WTC11 (cell line): Measurements from ENCODE around the gene MSI1. TPM values are rescaled to one million over a fixed set of nuclear protein-coding genes. Genes with fewer than 3 reads are reported as not detected.

Experiments
- ATF1 ChIP-seq: sonication (generic); formaldehyde crosslinking; IDR thresholded peaks from 2 replicates; pipeline ENCODE4 v1.8.1; 2023; ENCODE audit warnings: mild to moderate bottlenecking, moderate library complexity, missing genetic modification reagents
- CBFB ChIP-seq: sonication (generic); formaldehyde crosslinking; IDR thresholded peaks from 2 replicates; pipeline ENCODE4 v1.8.1; 2022; ENCODE audit warnings: mild to moderate bottlenecking, low read depth, missing genetic modification reagents
- CREM ChIP-seq: sonication (generic); formaldehyde crosslinking; IDR thresholded peaks from 2 replicates; pipeline ENCODE4 v1.8.1; 2022; ENCODE audit warnings: mild to moderate bottlenecking, missing genetic modification reagents, moderate library complexity
- ELF4 ChIP-seq: sonication (generic); formaldehyde crosslinking; IDR thresholded peaks from 2 replicates; pipeline ENCODE4 v1.8.1; 2022; ENCODE audit warnings: low read depth, mild to moderate bottlenecking, moderate library complexity, missing genetic modification reagents
- FOXJ3 ChIP-seq: sonication (generic); formaldehyde crosslinking; IDR thresholded peaks from 2 replicates; pipeline ENCODE4 v1.9.0; 2021; ENCODE audit warnings: missing genetic modification reagents, mild to moderate bottlenecking, borderline replicate concordance
- GTF2I ChIP-seq: fragments of 250-450 bp; sonication (Bioruptor Pico); conservative IDR thresholded peaks from 2 replicates; pipeline ENCODE4 v1.4.0; 2021; ENCODE audit warnings: mild to moderate bottlenecking
- JUN ChIP-seq: sonication (generic); formaldehyde crosslinking; IDR thresholded peaks from 2 replicates; pipeline ENCODE4 v1.8.0; 2023; ENCODE audit warnings: mild to moderate bottlenecking, missing genetic modification reagents
- NFE2L1 ChIP-seq: sonication (generic); formaldehyde crosslinking; IDR thresholded peaks from 2 replicates; pipeline ENCODE4 v1.8.1; 2023; ENCODE audit warnings: missing genetic modification reagents
- PRRX2 ChIP-seq: fragments of 250-450 bp; sonication (Bioruptor Pico); IDR thresholded peaks from 2 replicates; pipeline ENCODE4 v1.8.0; 2021; ENCODE audit warnings: mild to moderate bottlenecking
- SMAD3 ChIP-seq: sonication (generic); formaldehyde crosslinking; IDR thresholded peaks from 2 replicates; pipeline ENCODE4 v1.8.0; 2022; ENCODE audit warnings: missing genetic modification reagents, mild to moderate bottlenecking, borderline replicate concordance
- SMAD4 ChIP-seq: sonication (generic); formaldehyde crosslinking; IDR thresholded peaks from 2 replicates; pipeline ENCODE4 v1.8.0; 2022; ENCODE audit warnings: mild to moderate bottlenecking, missing genetic modification reagents
- TEAD4 ChIP-seq: sonication (generic); formaldehyde crosslinking; IDR thresholded peaks from 2 replicates; pipeline ENCODE4 v1.8.0; 2022; ENCODE audit warnings: mild to moderate bottlenecking, missing genetic modification reagents
- ZNF232 ChIP-seq: sonication (generic); formaldehyde crosslinking; IDR thresholded peaks from 2 replicates; pipeline ENCODE4 v1.8.0; 2022; ENCODE audit warnings: mild to moderate bottlenecking, missing genetic modification reagents
- ZNF317 ChIP-seq: sonication (generic); formaldehyde crosslinking; IDR thresholded peaks from 2 replicates; pipeline ENCODE4 v1.8.1; 2023; ENCODE audit warnings: low read depth, mild to moderate bottlenecking, moderate library complexity, missing genetic modification reagents, borderline replicate concordance
- ZNF423 ChIP-seq: fragments of 250-450 bp; sonication (Bioruptor Pico); IDR thresholded peaks from 2 replicates; pipeline ENCODE4 v2.1.2; 2022; ENCODE audit warnings: mild to moderate bottlenecking, moderate library complexity
- ZNF671 ChIP-seq: fragments of 250-450 bp; sonication (Bioruptor Pico); IDR thresholded peaks from 2 replicates; pipeline ENCODE4 v1.8.0; 2021; ENCODE audit warnings: mild to moderate bottlenecking
- total RNA-seq: library from RNA; stranded (reverse); gene quantifications from 3 replicates; pipeline ENCODE4 v1.2.3, GENCODE V29; 2021
- TF ChIP-seq, protein P1 (sequence below): fragments of 250-450 bp; sonication (Bioruptor Pico); IDR thresholded peaks from 2 replicates; pipeline ENCODE4 v1.9.0; 2021; ENCODE audit warnings: moderate library complexity, mild to moderate bottlenecking, inconsistent platforms, borderline replicate concordance
- TF ChIP-seq, protein P2 (sequence below): fragments of 250-450 bp; sonication (Bioruptor Pico); IDR thresholded peaks from 2 replicates; pipeline ENCODE4 v1.8.0; 2021; ENCODE audit warnings: mild to moderate bottlenecking
- TF ChIP-seq, protein P3 (sequence below): sonication (generic); formaldehyde crosslinking; IDR thresholded peaks from 2 replicates; pipeline ENCODE4 v1.8.0; 2022; ENCODE audit warnings: missing genetic modification reagents
- TF ChIP-seq, protein P4 (sequence below): fragments of 250-450 bp; sonication (Bioruptor Pico); conservative IDR thresholded peaks from 2 replicates; pipeline ENCODE4 v1.9.0; 2021; ENCODE audit warnings: mild to moderate bottlenecking
- TF ChIP-seq, protein P5 (sequence below): sonication (generic); formaldehyde crosslinking; IDR thresholded peaks from 2 replicates; pipeline ENCODE4 v1.8.1; 2022; ENCODE audit warnings: low read depth, mild to moderate bottlenecking, moderate library complexity, missing genetic modification reagents, borderline replicate concordance
- TF ChIP-seq, protein P6 (sequence below): sonication (generic); formaldehyde crosslinking; IDR thresholded peaks from 2 replicates; pipeline ENCODE4 v1.8.0; 2022; ENCODE audit warnings: mild to moderate bottlenecking, missing genetic modification reagents
- TF ChIP-seq, protein P7 (sequence below): sonication (generic); formaldehyde crosslinking; IDR thresholded peaks from 2 replicates; pipeline ENCODE4 v1.8.1; 2022; ENCODE audit warnings: mild to moderate bottlenecking, moderate library complexity, missing genetic modification reagents
- TF ChIP-seq, protein P8 (sequence below): sonication (generic); formaldehyde crosslinking; IDR thresholded peaks from 2 replicates; pipeline ENCODE4 v1.8.0; 2022; ENCODE audit warnings: mild to moderate bottlenecking, missing genetic modification reagents
- TF ChIP-seq, protein P9 (sequence below): sonication (generic); formaldehyde crosslinking; IDR thresholded peaks from 2 replicates; pipeline ENCODE4 v1.8.1; 2023; ENCODE audit warnings: mild to moderate bottlenecking, missing genetic modification reagents, moderate library complexity

Gene MSI1
- total RNA-seq, 1 experiment from 2014 or later: 71.5 TPM

DNA sequence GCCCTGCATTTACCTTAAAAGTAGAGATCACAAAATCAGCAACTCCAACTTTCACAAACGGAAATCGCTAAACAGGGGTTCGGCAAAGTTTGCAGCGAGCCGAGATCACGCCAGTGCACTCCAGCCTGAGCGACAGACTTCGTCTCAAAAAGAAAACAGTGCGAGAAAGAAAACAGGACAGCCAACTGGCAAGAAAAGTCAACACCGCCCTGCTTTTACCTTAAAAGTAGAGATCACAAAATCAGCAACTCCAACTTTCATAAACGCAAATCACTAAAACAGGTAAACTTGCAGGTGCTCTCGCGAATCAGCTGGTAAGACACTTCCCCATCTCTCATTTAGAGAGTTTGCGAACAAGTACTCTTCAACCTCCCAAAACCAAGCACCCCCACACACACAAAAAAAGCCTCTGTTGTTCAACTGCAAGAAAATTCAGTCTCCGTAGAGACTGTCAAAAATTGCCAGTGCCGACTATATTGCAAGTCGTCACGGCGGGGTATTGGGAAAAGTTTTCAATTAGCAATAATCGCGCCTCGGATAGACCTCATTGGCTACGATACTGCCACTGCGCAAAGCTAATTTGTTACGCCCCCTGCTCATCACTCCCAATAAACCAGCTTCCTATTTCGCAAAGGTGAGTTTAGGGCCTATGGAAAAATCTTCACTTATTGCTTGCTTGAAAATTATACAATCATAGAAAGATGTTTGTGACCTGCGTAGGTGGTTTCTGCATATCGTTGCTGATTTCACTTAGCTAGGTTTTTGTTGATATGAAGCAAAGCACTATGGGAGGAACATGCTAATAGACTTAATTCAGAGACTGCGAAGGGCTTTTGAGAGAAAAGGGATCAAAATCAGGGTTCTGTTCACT is 76.1 kb downstream of the MSI1 start, which contains the start of gene RNU4-1 (continued):
- TF ChIP-seq SMAD4 (peak; percentile 81; the same call in 1 of the 2 replicates), ZNF423 (CRISPR knock-in tag) (peak; percentile 41; the same call in 1 of the 2 replicates), NFE2L1 (CRISPR knock-in tag) (peak; percentile 83; the same call in 1 of the 2 replicates), TEAD4 (no peak), ELF4 (CRISPR knock-in tag) (no peak), CREM (CRISPR knock-in tag) (peak; percentile 78), ZNF671 (CRISPR knock-in tag) (peak; percentile 95), PRRX2 (CRISPR knock-in tag) (peak; percentile 94), ATF1 (CRISPR knock-in tag) (peak; percentile 50; the same call in 1 of the 2 replicates), SMAD3 (CRISPR knock-in tag) (peak; percentile 72; the same call in 1 of the 2 replicates), FOXJ3 (CRISPR knock-in tag) (no peak; the same call in 1 of the 2 replicates), GTF2I (CRISPR knock-in tag) (no peak), JUN (no peak), ZNF232 (CRISPR knock-in tag) (peak; percentile 65; the same call in 1 of the 2 replicates), ZNF317 (peak; percentile 32; the same call in 1 of the 2 replicates), CBFB (CRISPR knock-in tag) (no peak)
- TF ChIP-seq, protein P1, sequence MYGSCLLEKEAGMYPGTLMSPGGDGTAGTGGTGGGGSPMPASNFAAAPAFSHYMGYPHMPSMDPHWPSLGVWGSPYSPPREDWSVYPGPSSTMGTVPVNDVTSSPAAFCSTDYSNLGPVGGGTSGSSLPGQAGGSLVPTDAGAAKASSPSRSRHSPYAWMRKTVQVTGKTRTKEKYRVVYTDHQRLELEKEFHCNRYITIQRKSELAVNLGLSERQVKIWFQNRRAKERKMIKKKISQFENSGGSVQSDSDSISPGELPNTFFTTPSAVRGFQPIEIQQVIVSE (CRISPR knock-in tag): peak; percentile 92
- TF ChIP-seq, protein P2, sequence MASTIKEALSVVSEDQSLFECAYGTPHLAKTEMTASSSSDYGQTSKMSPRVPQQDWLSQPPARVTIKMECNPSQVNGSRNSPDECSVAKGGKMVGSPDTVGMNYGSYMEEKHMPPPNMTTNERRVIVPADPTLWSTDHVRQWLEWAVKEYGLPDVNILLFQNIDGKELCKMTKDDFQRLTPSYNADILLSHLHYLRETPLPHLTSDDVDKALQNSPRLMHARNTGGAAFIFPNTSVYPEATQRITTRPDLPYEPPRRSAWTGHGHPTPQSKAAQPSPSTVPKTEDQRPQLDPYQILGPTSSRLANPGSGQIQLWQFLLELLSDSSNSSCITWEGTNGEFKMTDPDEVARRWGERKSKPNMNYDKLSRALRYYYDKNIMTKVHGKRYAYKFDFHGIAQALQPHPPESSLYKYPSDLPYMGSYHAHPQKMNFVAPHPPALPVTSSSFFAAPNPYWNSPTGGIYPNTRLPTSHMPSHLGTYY (CRISPR knock-in tag): peak; percentile 95
- TF ChIP-seq, protein P3, sequence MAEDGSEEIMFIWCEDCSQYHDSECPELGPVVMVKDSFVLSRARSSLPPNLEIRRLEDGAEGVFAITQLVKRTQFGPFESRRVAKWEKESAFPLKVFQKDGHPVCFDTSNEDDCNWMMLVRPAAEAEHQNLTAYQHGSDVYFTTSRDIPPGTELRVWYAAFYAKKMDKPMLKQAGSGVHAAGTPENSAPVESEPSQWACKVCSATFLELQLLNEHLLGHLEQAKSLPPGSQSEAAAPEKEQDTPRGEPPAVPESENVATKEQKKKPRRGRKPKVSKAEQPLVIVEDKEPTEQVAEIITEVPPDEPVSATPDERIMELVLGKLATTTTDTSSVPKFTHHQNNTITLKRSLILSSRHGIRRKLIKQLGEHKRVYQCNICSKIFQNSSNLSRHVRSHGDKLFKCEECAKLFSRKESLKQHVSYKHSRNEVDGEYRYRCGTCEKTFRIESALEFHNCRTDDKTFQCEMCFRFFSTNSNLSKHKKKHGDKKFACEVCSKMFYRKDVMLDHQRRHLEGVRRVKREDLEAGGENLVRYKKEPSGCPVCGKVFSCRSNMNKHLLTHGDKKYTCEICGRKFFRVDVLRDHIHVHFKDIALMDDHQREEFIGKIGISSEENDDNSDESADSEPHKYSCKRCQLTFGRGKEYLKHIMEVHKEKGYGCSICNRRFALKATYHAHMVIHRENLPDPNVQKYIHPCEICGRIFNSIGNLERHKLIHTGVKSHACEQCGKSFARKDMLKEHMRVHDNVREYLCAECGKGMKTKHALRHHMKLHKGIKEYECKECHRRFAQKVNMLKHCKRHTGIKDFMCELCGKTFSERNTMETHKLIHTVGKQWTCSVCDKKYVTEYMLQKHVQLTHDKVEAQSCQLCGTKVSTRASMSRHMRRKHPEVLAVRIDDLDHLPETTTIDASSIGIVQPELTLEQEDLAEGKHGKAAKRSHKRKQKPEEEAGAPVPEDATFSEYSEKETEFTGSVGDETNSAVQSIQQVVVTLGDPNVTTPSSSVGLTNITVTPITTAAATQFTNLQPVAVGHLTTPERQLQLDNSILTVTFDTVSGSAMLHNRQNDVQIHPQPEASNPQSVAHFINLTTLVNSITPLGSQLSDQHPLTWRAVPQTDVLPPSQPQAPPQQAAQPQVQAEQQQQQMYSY: no peak
- TF ChIP-seq, protein P4, sequence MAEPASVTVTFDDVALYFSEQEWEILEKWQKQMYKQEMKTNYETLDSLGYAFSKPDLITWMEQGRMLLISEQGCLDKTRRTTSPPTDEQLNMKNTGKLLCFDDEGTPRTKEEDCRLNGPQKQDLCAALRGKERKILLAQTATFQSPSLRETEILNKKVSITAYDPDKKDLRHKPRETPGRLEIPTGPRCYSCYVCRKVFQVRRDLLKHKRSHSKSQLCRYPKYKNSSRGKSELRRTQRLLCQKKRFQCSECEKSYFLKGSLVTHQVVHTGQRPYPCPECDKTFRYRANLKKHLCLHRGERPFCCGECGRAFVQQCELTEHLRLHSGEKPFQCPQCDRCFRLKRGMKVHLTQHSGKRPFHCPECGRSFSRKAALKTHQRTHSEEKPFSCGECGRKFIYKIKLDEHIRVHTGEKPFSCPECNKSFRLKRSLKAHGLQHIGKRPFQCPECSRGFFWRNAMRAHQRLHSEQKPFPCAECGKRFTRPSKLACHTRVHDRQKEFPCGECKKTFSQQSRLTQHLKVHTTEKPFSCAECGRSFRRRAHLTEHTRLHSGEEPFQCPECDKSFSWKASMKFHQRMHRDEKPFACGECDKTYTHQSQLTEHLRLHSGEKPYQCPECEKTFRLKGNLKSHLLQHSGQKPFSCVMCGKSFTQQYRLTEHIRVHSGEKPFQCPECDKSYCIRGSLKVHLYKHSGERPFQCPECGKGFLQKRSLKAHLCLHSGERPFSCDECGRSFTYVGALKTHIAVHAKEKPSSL (CRISPR knock-in tag): peak; percentile 96
- TF ChIP-seq, protein P5, sequence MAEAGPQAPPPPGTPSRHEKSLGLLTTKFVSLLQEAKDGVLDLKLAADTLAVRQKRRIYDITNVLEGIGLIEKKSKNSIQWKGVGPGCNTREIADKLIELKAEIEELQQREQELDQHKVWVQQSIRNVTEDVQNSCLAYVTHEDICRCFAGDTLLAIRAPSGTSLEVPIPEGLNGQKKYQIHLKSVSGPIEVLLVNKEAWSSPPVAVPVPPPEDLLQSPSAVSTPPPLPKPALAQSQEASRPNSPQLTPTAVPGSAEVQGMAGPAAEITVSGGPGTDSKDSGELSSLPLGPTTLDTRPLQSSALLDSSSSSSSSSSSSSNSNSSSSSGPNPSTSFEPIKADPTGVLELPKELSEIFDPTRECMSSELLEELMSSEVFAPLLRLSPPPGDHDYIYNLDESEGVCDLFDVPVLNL: no peak
- TF ChIP-seq, protein P6, sequence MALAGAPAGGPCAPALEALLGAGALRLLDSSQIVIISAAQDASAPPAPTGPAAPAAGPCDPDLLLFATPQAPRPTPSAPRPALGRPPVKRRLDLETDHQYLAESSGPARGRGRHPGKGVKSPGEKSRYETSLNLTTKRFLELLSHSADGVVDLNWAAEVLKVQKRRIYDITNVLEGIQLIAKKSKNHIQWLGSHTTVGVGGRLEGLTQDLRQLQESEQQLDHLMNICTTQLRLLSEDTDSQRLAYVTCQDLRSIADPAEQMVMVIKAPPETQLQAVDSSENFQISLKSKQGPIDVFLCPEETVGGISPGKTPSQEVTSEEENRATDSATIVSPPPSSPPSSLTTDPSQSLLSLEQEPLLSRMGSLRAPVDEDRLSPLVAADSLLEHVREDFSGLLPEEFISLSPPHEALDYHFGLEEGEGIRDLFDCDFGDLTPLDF (CRISPR knock-in tag): no peak; the same call in 1 of the 2 replicates
- TF ChIP-seq, protein P7, sequence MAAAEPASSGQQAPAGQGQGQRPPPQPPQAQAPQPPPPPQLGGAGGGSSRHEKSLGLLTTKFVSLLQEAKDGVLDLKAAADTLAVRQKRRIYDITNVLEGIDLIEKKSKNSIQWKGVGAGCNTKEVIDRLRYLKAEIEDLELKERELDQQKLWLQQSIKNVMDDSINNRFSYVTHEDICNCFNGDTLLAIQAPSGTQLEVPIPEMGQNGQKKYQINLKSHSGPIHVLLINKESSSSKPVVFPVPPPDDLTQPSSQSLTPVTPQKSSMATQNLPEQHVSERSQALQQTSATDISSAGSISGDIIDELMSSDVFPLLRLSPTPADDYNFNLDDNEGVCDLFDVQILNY (CRISPR knock-in tag): no peak
- TF ChIP-seq, protein P8, sequence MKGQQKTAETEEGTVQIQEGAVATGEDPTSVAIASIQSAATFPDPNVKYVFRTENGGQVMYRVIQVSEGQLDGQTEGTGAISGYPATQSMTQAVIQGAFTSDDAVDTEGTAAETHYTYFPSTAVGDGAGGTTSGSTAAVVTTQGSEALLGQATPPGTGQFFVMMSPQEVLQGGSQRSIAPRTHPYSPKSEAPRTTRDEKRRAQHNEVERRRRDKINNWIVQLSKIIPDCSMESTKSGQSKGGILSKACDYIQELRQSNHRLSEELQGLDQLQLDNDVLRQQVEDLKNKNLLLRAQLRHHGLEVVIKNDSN: no peak; the same call in 1 of the 2 replicates
- TF ChIP-seq, protein P9, sequence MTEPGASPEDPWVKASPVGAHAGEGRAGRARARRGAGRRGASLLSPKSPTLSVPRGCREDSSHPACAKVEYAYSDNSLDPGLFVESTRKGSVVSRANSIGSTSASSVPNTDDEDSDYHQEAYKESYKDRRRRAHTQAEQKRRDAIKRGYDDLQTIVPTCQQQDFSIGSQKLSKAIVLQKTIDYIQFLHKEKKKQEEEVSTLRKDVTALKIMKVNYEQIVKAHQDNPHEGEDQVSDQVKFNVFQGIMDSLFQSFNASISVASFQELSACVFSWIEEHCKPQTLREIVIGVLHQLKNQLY (CRISPR knock-in tag): no peak; the same call in 1 of the 2 replicates
